GM18909 (cell line): Measurements from ENCODE around the gene ITGA6.

Experiments
- ATAC-seq: cut with Tn5 transposase; IDR thresholded peaks from one replicate; pipeline ENCODE4 v1.9.1; 2021; ENCODE audit warnings: mild to moderate bottlenecking; ENCODE audit not compliant: unreplicated experiment, poor library complexity

The ITGA6 gene

GRCh38 chr2:172438741-172439508 lies 11.5 kb downstream of the ITGA6 start:
- ATAC-seq, result no peak

- no peak for ATAC-seq
These were observed 12.1 kb downstream of the ITGA6 start for GRCh38 chr2:172439509-172439860.

- no peak for ATAC-seq
These were observed 12.5 kb downstream of the ITGA6 start for GRCh38 chr2:172439911-172440310.

GRCh38 chr2:172440795-172441194 lies 13.4 kb downstream of the ITGA6 start:
- ATAC-seq, result no peak

- no peak for ATAC-seq
These were observed 14.9 kb downstream of the ITGA6 start for GRCh38 chr2:172442072-172442895.

GRCh38 chr2:172445851-172446250 lies 18.5 kb downstream of the ITGA6 start:
- no peak for ATAC-seq

GRCh38 chr2:172446474-172447063 lies 19.2 kb downstream of the ITGA6 start:
- ATAC-seq, result no peak

- ATAC-seq, result no peak
These were observed 20.6 kb downstream of the ITGA6 start for GRCh38 chr2:172447811-172448493.

- ATAC-seq, result no peak
These were observed 21.3 kb downstream of the ITGA6 start for GRCh38 chr2:172448544-172449267.

- no peak for ATAC-seq
These were observed 22.6 kb downstream of the ITGA6 start for GRCh38 chr2:172449911-172450550.

- ATAC-seq, result no peak
These were observed 24.5 kb downstream of the ITGA6 start for GRCh38 chr2:172451923-172452322.

GRCh38 chr2:172452845-172453244 lies 25.5 kb downstream of the ITGA6 start:
- ATAC-seq, result no peak

GRCh38 chr2:172454404-172455120 lies 27.2 kb downstream of the ITGA6 start:
- ATAC-seq, result no peak

GRCh38 chr2:172455121-172455515 lies 27.7 kb downstream of the ITGA6 start:
- no peak for ATAC-seq

- ATAC-seq, result no peak
These were observed 28.6 kb downstream of the ITGA6 start for GRCh38 chr2:172456002-172456401.

- ATAC-seq, result no peak
These were observed 30.1 kb downstream of the ITGA6 start for GRCh38 chr2:172457536-172457935.

GRCh38 chr2:172458561-172459124 lies 31.3 kb downstream of the ITGA6 start:
- ATAC-seq, result no peak

GRCh38 chr2:172460780-172461201 lies 33.4 kb downstream of the ITGA6 start:
- ATAC-seq, result no peak
